Fibroblast of villous mesenchyme (primary cell): ENCODE results near the gene PRSS57. TPM values are rescaled to one million over a fixed set of nuclear protein-coding genes. Genes with fewer than 3 reads are reported as not detected.

Experiments
- DNase-seq: peaks from one replicate; pipeline ENCODE4 v3.0.0-alpha.2; 2010; ENCODE audit warnings: low read depth
- H3K4me3 ChIP-seq: 2 replicates; pipeline ENCODE4 v1.5.1; 2011; ENCODE audit warnings: low read depth, mild to moderate bottlenecking, low read length
- CTCF ChIP-seq: IDR thresholded peaks from 2 replicates; pipeline ENCODE4 v1.5.1; 2012; ENCODE audit warnings: low read depth, mild to moderate bottlenecking, low read length; ENCODE audit not compliant: insufficient read depth
- total RNA-seq: library from RNA; depleted of rRNA; stranded (reverse); fragments of >200 nt; gene quantifications from 2 replicates; pipeline ENCODE4 v1.2.3, GENCODE V29; 2012

Gene PRSS57
- total RNA-seq, 1 donor, result not detected

GRCh38 chr19:658916-659839 lies 36.1 kb downstream of the PRSS57 start:
- H3K4me3 ChIP-seq, result no peak overlapping the region
- TF ChIP-seq CTCF, result no peak
- DNase-seq, result peak; percentile 78

GRCh38 chr19:658059-658839 lies 37.0 kb downstream of the PRSS57 start:
- DNase-seq, result no peak
- no peak for TF ChIP-seq CTCF
- H3K4me3 ChIP-seq, result no peak overlapping the region

GRCh38 chr19:657611-658010 lies 37.6 kb downstream of the PRSS57 start:
- no peak for TF ChIP-seq CTCF
- DNase-seq, result no peak
- H3K4me3 ChIP-seq, result no peak overlapping the region

GRCh38 chr19:656751-657559 lies 38.3 kb downstream of the PRSS57 start:
- no peak for DNase-seq
- TF ChIP-seq CTCF, result no peak
- H3K4me3 ChIP-seq, result no peak overlapping the region

- H3K4me3 ChIP-seq, result no peak overlapping the region
- TF ChIP-seq CTCF, result no peak
- no peak for DNase-seq
Measured at GRCh38 chr19:655691-656090, 39.6 kb downstream of the PRSS57 start.

- no peak for TF ChIP-seq CTCF
- H3K4me3 ChIP-seq, result no peak overlapping the region
- no peak for DNase-seq
Measured at GRCh38 chr19:653425-653824, 41.8 kb downstream of the PRSS57 start.
